Immature natural killer cell (primary cell): Measurements from ENCODE around the gene PRG3. TPM values are rescaled to one million over a fixed set of nuclear protein-coding genes. Genes with fewer than 3 reads are reported as not detected.

Source experiments
- DNase-seq, 3 donors: peaks; one replicate each; pipeline ENCODE4 v3.0.0; 2022; ENCODE audit warnings: mixed read lengths in 1 of 3
- H3K27ac Mint-ChIP-seq, 6 donors: one replicate each; pipeline ENCODE4 v1.8.0; 2020; ENCODE audit warnings: mixed read lengths in 6 of 6, mild to moderate bottlenecking in 5 of 6, inconsistent platforms in 4 of 6, moderate library complexity in 3 of 6
- H3K27me3 Mint-ChIP-seq, 3 donors: one replicate each; pipeline ENCODE4 v1.8.0; 2020 to 2021; ENCODE audit warnings: low read depth in 3 of 3, mild to moderate bottlenecking in 3 of 3, mixed read lengths in 3 of 3, moderate library complexity in 3 of 3, inconsistent platforms in 1 of 3
- H3K36me3 Mint-ChIP-seq, 3 donors: one replicate each; pipeline ENCODE4 v1.8.0; 2020; ENCODE audit warnings: mixed read lengths in 3 of 3, inconsistent platforms in 2 of 3, mild to moderate bottlenecking in 2 of 3
- H3K4me1 Mint-ChIP-seq, 2 donors: one replicate each; pipeline ENCODE4 v1.8.0; 2020; ENCODE audit warnings: inconsistent platforms in 2 of 2, mild to moderate bottlenecking in 2 of 2, mixed read lengths in 2 of 2, moderate library complexity in 1 of 2
- H3K4me3 Mint-ChIP-seq, 5 donors: one replicate each; pipeline ENCODE4 v1.8.0; 2020; ENCODE audit warnings: mild to moderate bottlenecking in 5 of 5, mixed read lengths in 5 of 5, inconsistent platforms in 3 of 5, moderate library complexity in 3 of 5
- H3K9me3 Mint-ChIP-seq, 6 donors: one replicate each; pipeline ENCODE4 v1.8.0; 2020; ENCODE audit warnings: mild to moderate bottlenecking in 6 of 6, mixed read lengths in 6 of 6, inconsistent platforms in 4 of 6, moderate library complexity in 3 of 6
- polyA plus RNA-seq, 3 donors: library from polyadenylated mRNA; unstranded; fragments of 300-500 nt; fragmentation: Illumina TruSeq; gene quantifications; one replicate each; pipeline ENCODE4 v1.2.3, GENCODE V29; 2021

Gene PRG3
- polyA plus RNA-seq, 3 donors from 2014 or later, result not detected

DNA sequence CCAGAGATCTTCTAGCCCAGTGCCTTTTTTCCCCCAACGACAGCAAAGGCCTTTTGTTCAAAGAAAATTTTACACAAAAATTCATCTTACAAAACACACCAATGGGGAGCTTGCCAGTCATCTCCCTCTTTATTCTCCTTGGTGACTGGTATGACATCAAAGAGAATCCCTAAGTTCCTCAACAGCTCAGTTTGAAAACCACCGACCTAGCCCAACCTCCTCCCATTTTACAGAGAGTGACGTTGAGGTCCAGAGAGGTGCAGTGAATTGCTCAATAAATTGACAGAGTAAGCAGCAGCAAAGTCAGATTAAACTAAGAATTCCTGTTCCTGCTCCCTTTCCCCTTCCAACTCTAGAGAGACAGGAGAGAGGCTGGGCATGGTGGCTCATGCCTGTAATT lies 38.2 kb upstream of the PRG3 start:
- H3K27me3 Mint-ChIP-seq, result peaks cover 0 to 5% (median 4%) of the 10 kb centered on the region in 3 donors
- no peak overlapping the region for H3K27ac Mint-ChIP-seq
- peaks cover 14 to 31% (median 27%) of the 10 kb centered on the region in 3 donors for H3K36me3 Mint-ChIP-seq
- H3K4me1 Mint-ChIP-seq, result peaks cover 31 to 36% of the 10 kb centered on the region in 2 donors
- H3K4me3 Mint-ChIP-seq, result no peak overlapping the region
- DNase-seq, result no peak
- H3K9me3 Mint-ChIP-seq, result no peaks in the 10 kb centered on the region

DNA sequence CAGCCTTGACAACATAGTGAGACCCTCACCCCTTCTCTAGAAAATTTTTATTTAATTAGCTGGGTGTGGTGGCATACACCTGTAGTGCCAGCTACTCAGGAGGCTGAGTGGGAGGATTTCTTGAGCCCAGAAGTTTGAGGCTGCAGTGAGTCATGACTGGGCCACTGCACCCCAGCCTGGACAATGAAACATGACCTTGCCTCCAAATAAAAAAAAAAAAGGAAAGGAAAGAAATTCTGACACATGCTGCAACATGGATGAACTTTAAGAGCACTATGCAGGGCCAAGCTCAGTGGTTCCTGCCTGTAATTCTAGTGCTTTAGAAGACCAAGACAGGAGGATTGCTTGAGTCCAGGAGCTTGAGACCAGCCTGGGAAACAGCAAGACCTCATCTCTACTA lies 37.2 kb upstream of the PRG3 start:
- Mint-ChIP-seq H3K27me3 (peaks cover 0 to 5% (median 4%) of the 10 kb centered on the region in 3 donors), H3K9me3 (no peaks in the 10 kb centered on the region), H3K27ac (no peak overlapping the region), H3K4me1 (peaks cover 24 to 26% of the 10 kb centered on the region in 2 donors), H3K36me3 (peaks cover 21 to 41% (median 34%) of the 10 kb centered on the region in 3 donors), H3K4me3 (no peak overlapping the region)
- no peak for DNase-seq

DNA sequence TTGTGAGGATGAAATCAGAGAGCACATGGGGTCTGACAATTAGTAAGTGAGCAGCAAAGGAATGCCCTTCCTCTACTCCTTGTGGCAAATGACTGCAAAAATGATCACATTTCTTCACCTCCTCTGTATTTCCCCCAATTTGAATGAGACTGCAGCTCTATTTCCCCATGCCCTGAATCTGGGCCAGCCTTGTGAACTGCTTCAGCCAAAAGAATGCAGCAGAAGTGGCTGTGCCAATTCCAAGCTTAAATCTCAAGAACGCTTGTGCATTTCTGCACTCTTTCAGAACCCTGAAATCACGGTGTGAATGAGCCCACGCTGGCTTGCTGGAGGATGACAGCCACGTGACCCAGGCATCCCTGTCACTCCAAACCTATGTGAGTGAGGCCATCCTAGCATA lies 36.1 kb upstream of the PRG3 start:
- H3K36me3 Mint-ChIP-seq, result peaks cover 26 to 46% (median 39%) of the 10 kb centered on the region in 3 donors
- H3K27me3 Mint-ChIP-seq, result peaks cover 0 to 5% (median 0%) of the 10 kb centered on the region in 3 donors
- H3K27ac Mint-ChIP-seq, result no peak overlapping the region
- DNase-seq, result no peak
- peaks cover 13 to 15% of the 10 kb centered on the region in 2 donors for H3K4me1 Mint-ChIP-seq
- H3K4me3 Mint-ChIP-seq, result no peak overlapping the region
- no peaks in the 10 kb centered on the region for H3K9me3 Mint-ChIP-seq

DNA sequence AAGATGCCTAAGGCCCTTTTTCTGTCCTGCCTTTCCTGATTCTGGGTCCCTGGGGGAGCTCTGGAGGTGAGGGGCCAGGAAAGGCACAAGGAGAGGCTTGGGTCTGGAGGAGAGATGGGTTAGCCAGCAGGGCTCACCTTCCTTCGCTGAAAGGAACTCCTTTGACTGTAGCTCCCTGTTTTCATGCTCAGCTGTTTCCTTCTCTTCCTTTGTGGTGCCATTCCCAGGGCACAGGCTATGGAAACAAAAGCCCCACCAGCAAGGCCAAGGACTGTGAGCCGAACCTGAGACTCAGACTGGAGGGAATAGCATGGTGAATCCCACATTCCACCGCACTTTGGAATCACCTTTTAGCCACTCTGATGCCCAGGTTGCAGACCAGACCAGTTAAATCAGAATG lies 35.5 kb upstream of the PRG3 start:
- Mint-ChIP-seq H3K4me3 (no peak overlapping the region), H3K36me3 (peaks cover 26 to 46% (median 39%) of the 10 kb centered on the region in 3 donors), H3K4me1 (peaks cover 7 to 9% of the 10 kb centered on the region in 2 donors), H3K27me3 (peaks cover 0 to 2% (median under 1%) of the 10 kb centered on the region in 3 donors), H3K9me3 (no peaks in the 10 kb centered on the region), H3K27ac (no peak overlapping the region)
- DNase-seq, result no peak

DNA sequence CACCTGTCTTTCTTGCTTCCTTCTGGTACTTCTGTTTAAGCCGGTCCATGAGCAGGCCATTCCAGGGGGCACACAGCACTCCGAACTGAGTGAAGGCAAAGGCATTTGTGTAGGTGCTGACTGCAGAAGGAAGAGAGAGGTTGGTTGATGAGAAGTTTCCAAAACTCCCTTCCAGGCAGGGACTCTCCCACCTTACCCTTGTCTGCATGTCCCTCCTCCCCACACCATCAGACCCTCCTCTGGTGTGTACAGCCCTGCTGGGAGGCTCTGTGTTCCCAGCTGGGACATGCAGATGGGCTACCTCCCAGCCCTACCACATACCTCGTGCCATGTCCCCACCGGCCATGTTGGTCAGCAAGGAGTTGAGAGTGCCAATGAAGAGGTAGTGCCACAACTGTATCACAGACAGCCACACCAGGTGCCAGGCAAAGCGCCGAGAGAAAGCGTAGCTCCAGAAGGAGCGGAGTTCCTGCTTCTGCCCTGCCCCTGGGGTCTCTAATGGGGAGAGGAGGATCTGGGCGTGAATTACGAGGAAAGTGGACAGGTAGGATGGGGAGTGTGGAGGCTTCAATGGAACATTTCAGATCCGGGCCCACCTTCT lies 33.8 kb upstream of the PRG3 start:
- Mint-ChIP-seq H3K27me3 (peaks cover 0 to 4% (median 0%) of the 10 kb centered on the region in 3 donors), H3K36me3 (peaks cover 30 to 53% (median 34%) of the 10 kb centered on the region in 3 donors), H3K4me3 (no peak overlapping the region), H3K27ac (no peak overlapping the region), H3K9me3 (no peaks in the 10 kb centered on the region), H3K4me1 (no peaks in the 10 kb centered on the region)
- no peak for DNase-seq

DNA sequence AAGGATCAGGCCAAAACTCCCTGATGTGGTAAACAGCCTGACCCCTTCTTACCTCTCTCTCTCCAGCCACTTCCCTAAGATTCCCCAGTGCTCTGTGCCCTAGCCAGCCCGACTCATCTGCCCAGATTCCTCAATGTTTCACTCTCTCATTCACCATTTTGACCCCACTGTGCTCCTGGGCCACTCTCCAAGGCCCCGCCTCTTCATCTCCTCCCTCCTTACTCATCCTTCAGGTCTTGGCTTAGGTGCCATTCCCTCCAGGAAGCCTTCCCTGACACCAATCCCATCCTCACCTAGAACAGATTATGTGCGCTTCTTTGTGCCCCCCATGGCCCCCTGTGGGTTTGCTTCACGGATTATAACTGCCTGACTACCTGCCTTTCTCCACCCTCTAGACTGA lies 32.7 kb upstream of the PRG3 start:
- Mint-ChIP-seq H3K4me3 (no peak overlapping the region), H3K27ac (peak overlapping the region in 1 of 6 donors; percentile 61), H3K4me1 (no peaks in the 10 kb centered on the region), H3K36me3 (peaks cover 33 to 47% (median 34%) of the 10 kb centered on the region in 3 donors), H3K9me3 (no peaks in the 10 kb centered on the region), H3K27me3 (peaks cover 0 to 4% (median 0%) of the 10 kb centered on the region in 3 donors)
- DNase-seq, result no peak

DNA sequence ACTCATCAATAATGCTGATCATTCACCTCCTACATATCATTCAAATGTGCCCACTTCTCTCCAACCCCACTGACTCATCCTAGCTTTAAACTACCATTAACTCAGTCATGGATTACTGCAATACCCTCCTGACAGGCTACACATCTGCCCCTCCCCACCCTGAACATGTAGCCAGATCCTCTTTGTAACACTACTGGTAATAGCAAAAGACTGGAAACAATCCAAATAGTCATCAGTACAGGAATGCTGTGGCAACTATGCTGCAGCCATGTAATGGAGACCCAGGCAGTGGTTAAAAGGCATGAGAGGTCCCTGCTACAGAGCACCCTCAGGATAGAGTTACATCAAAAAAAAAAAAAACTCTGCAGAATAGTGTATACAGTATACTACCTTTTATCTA lies 29.3 kb upstream of the PRG3 start:
- H3K27ac Mint-ChIP-seq, result peak overlapping the region in 1 of 6 donors; percentile 59
- H3K4me3 Mint-ChIP-seq, result no peak overlapping the region
- no peaks in the 10 kb centered on the region for H3K9me3 Mint-ChIP-seq
- H3K4me1 Mint-ChIP-seq, result peaks cover 0 to 2% of the 10 kb centered on the region in 2 donors
- no peak for DNase-seq
- peaks cover 0 to 6% (median 0%) of the 10 kb centered on the region in 3 donors for H3K27me3 Mint-ChIP-seq
- peaks cover 31 to 40% (median 38%) of the 10 kb centered on the region in 3 donors for H3K36me3 Mint-ChIP-seq

DNA sequence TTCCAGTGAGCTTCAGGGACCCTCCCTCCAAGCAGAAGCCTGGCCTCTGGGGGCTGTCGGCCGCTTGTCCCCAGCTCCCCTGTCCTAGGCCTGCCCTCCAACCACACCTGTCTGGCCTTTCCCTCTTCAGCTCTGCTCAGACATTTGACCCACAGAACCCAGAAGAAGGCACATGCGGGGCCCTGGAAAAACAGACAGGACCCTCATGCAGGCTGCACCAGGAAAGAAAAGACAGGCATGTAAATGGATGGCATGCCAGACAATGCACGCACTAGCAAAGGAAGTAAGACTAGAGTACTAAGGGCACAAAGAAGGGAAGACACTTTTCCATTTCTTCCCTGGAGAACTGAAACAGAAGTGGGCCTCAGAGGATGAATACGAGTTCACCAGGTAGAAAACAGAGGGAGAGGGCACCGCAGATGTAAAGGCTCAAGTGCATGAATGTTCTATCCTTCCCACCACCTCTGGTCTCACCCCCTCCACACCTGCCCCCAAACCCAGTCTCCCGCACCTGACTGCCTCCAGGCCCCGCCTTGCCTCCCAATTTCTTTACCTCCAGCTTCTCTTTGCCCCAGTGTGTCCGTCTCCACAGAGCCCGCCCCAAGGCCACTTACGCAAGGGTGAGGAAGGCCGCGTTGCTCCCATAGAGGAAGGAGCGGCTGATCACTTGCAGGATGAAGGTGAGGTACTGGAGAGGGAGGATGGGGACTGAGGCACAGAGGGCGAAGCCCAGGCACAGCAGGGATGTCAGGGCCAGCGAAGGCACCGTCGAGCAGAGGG lies 28.6 kb upstream of the PRG3 start:
- H3K27ac Mint-ChIP-seq, result no peak overlapping the region
- H3K27me3 Mint-ChIP-seq, result peaks cover 0 to 6% (median 0%) of the 10 kb centered on the region in 3 donors
- H3K36me3 Mint-ChIP-seq, result peaks cover 27 to 40% (median 37%) of the 10 kb centered on the region in 3 donors
- no peak overlapping the region for H3K4me3 Mint-ChIP-seq
- no peaks in the 10 kb centered on the region for H3K9me3 Mint-ChIP-seq
- H3K4me1 Mint-ChIP-seq, result peaks cover 0 to 2% of the 10 kb centered on the region in 2 donors
- no peak for DNase-seq

DNA sequence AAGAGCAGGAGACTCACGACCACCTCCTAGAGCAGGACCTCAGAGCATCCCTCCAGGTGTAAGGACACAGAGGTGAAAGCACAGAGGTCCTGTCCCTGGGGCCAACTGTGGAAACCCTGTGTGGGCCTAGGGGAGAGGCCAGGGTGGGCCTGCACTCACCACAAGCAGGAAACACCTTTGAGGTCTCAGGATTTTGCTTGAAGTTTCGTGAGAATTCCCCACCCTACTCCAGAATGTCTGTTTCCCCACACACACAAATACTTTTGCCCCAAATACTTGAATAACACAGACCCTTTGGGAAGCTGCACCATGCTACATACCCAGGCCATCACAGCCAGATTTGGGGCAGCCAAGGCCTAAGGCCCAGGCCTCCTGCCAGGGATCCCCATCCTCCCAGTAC lies 27.8 kb upstream of the PRG3 start:
- Mint-ChIP-seq H3K4me1 (peaks cover 0 to 2% of the 10 kb centered on the region in 2 donors), H3K36me3 (peaks cover 23 to 36% (median 33%) of the 10 kb centered on the region in 3 donors), H3K4me3 (no peak overlapping the region), H3K27me3 (peaks cover 0 to 6% (median 0%) of the 10 kb centered on the region in 3 donors), H3K27ac (no peak overlapping the region), H3K9me3 (no peaks in the 10 kb centered on the region)
- DNase-seq, result no peak

DNA sequence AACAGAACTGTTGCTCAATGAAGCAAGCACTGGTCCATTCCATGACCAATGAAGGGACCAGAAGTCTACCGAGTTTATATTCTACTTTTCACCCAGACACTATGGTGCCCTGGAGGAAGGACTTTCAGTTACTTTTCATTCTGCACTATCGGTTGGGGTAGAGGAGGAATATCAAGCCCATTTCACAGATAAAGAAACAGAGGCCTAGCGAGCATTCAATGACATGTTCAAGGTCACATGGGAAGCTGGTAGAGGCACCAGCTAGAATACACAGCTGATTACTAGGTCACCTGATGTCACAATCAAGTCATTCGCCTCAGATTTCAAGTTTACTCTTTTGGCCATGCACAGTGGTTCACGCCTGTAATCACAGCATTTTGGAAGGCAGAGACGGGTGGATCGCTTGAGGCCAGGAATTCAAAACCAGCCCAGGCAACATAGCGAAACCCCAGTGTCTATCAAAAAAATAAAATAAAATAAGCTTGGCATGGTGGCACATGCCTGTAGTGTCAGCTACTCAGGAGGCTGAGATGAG lies 27.1 kb upstream of the PRG3 start:
- Mint-ChIP-seq H3K27ac (no peak overlapping the region), H3K4me3 (no peak overlapping the region), H3K27me3 (peaks cover 0 to 6% (median 0%) of the 10 kb centered on the region in 3 donors), H3K36me3 (peaks cover 16 to 28% (median 28%) of the 10 kb centered on the region in 3 donors), H3K9me3 (no peaks in the 10 kb centered on the region), H3K4me1 (peaks cover 0 to 2% of the 10 kb centered on the region in 2 donors)
- DNase-seq, result no peak

DNA sequence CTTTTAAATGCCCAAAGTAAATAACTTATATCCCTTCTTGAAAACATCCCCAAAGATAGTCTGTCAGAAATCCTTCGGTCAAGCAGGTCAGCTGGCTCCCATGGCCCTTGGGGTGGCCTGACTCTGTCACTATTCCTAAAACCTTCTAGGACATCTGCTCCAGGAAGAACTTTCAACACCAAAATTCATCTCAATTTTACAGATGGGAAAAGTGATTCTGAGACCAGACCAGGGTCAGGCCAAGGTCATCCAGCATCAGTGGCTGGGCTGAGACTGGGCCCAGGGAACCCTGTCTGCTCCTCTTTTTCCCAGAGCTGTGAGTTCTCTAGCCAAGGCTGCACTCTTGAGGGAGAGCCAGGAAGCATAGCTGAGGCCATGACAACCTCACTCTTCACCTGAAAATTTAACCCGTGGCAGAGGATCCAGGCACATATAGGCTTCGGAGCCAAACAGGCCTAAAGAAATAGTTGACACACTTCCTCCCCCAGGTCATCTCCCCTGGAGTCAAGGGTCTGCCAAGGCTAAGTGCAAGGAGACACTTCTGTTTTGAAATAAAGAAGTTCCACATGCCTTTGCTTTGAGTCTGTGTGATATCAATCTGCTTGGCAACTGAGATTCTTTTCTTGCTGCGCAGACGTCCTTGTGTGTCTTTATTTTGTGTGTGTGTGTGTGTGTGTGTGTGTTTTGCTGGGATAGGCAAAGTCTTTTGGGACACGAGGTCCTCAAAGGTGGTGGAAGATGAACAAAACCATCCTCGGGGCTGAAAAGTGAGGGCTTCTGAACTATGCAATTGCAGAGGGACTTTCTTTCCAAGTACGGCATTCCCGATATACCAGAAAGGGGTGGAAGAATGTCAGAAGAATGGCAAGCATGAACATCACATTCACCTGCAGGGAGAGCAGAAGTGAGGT lies 26.3 kb upstream of the PRG3 start:
- H3K9me3 Mint-ChIP-seq, result no peaks in the 10 kb centered on the region
- DNase-seq, result no peak
- no peak overlapping the region for H3K27ac Mint-ChIP-seq
- H3K27me3 Mint-ChIP-seq, result peaks cover 0 to 6% (median 0%) of the 10 kb centered on the region in 3 donors
- peaks cover 12 to 25% (median 24%) of the 10 kb centered on the region in 3 donors for H3K36me3 Mint-ChIP-seq
- H3K4me1 Mint-ChIP-seq, result peaks cover 0 to 2% of the 10 kb centered on the region in 2 donors
- H3K4me3 Mint-ChIP-seq, result no peak overlapping the region

DNA sequence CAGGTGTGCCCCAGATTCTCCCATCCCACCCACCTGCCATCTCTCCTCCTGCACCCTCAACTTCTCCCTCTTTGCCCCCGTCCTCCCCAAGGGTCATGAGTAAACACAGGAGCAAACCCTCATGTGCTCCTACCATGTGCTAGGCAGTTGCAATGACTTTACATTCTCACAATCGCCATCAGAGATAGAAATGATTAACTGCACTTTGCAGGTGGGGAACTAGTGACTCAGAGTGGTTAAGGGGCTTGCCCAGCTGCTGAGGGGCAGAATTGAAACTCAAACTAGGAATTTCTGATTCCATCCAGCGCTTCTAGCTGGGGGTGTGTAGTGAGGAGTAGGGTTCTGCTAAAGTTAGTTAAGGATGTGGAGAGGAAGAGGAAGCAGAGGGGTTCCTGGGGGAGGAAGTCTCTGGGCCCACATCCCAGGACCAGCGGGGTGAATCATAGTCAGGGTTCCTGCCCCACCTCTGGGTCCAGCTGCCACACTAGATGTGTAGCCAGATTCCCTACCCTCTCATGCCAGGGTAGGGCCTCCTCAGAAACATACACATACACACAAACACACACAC lies 25.5 kb upstream of the PRG3 start:
- DNase-seq, result no peak
- H3K36me3 Mint-ChIP-seq, result peaks cover 12 to 25% (median 24%) of the 10 kb centered on the region in 3 donors
- H3K27ac Mint-ChIP-seq, result no peak overlapping the region
- H3K27me3 Mint-ChIP-seq, result peaks cover 0 to 5% (median 0%) of the 10 kb centered on the region in 3 donors
- no peak overlapping the region for H3K4me3 Mint-ChIP-seq
- no peaks in the 10 kb centered on the region for H3K9me3 Mint-ChIP-seq
- H3K4me1 Mint-ChIP-seq, result peaks cover 0 to 2% of the 10 kb centered on the region in 2 donors

DNA sequence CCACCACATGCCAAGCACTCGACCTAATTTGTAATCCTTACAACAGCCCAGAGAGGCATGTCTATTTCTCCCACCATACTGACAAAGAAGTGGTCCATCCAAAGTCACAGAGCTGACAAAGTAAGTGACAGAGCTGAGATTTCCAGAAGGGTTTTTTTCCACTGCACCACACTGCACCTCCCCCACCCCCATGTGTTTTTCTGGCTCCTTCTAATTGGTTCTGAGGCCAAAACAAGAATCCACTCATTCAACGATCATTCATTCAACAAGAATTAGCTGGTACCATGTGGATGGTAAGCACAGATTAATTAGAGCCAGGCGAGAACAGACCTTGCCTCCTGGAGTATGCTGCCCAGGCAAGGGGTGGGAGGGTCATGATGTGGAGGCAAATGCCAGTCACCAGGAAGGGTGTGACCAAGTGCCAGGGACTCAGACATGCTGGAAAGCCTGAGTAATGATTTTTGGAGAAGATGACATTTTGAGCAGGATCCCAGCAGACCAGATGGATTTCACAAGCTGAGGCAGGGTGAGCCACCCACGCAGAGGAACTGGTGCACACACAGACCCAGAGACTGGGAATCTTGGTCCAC lies 24.4 kb upstream of the PRG3 start:
- DNase-seq, result no peak
- H3K27ac Mint-ChIP-seq, result no peak overlapping the region
- H3K4me3 Mint-ChIP-seq, result no peak overlapping the region
- H3K9me3 Mint-ChIP-seq, result no peaks in the 10 kb centered on the region
- H3K4me1 Mint-ChIP-seq, result peaks cover 0 to 2% of the 10 kb centered on the region in 2 donors
- peaks cover 12 to 24% (median 19%) of the 10 kb centered on the region in 3 donors for H3K36me3 Mint-ChIP-seq
- H3K27me3 Mint-ChIP-seq, result peaks cover 0 to 4% (median 2%) of the 10 kb centered on the region in 3 donors
